K562 (cell line): ENCODE measurements around the gene TPPP. TPM values are rescaled to one million over a fixed set of nuclear protein-coding genes. Genes with fewer than 3 reads are reported as not detected.

Source experiments
- BRD4 ChIP-seq: fragments of 200-600 bp; sonication (generic); IDR thresholded peaks from 2 replicates; pipeline ENCODE4 v1.6.1; 2017; ENCODE audit warnings: inconsistent platforms
- CBX1 ChIP-seq: sonication (generic); IDR thresholded peaks from 2 replicates; pipeline ENCODE4 v1.6.1; 2016; ENCODE audit warnings: antibody characterized with exemption, low read depth, mild to moderate bottlenecking
- CREB1 ChIP-seq, 2 experiments: sonication (generic) in 1 of 2; formaldehyde crosslinking in 1 of 2; IDR thresholded peaks; 2 replicates each; pipeline versions ENCODE4 v1.6.1 to v1.8.0; 2012 to 2022; ENCODE audit warnings: inconsistent platforms in 1 of 2, mild to moderate bottlenecking in 1 of 2, missing genetic modification reagents in 1 of 2, moderate library complexity in 1 of 2
- GTF2A2 ChIP-seq: IDR thresholded peaks from 2 replicates; pipeline ENCODE4 v1.6.1; 2016; ENCODE audit warnings: mild to moderate bottlenecking, missing genetic modification characterization, missing compliant biosample characterization
- ILK ChIP-seq: fragments of 450-650 bp; IDR thresholded peaks from 2 replicates; pipeline ENCODE4 v1.6.1; 2016; ENCODE audit warnings: missing genetic modification characterization, low read depth, mild to moderate bottlenecking, missing compliant biosample characterization, moderate library complexity, borderline replicate concordance
- NFE2 ChIP-seq: IDR thresholded peaks from 2 replicates; pipeline ENCODE4 v1.6.1; 2014; ENCODE audit warnings: antibody characterized with exemption, low read depth
- NR4A1 ChIP-seq, 2 experiments: fragments of 250-450 bp in 1 of 2; fragments of 450-650 bp in 1 of 2; sonication (Bioruptor Pico) in 1 of 2; IDR thresholded peaks; 2 replicates each; pipeline versions ENCODE4 v1.4.0 to v1.6.1; 2016 to 2020; ENCODE audit warnings: mild to moderate bottlenecking in 2 of 2, missing compliant biosample characterization in 1 of 2, missing genetic modification characterization in 1 of 2, moderate library complexity in 1 of 2
- RBM39 ChIP-seq: fragments of 200-400 bp; formaldehyde crosslinking; optimal IDR thresholded peaks from 2 replicates; pipeline ENCODE3; 2018; ENCODE audit warnings: low read depth, low read length
- ZFX ChIP-seq: sonication (generic); formaldehyde crosslinking; IDR thresholded peaks from 2 replicates; pipeline ENCODE4 v1.8.0; 2022; ENCODE audit warnings: mild to moderate bottlenecking, missing genetic modification reagents, moderate library complexity
- ZKSCAN8 ChIP-seq: fragments of 200-800 bp; sonication (Bioruptor generic); IDR thresholded peaks from 2 replicates; pipeline ENCODE4 v1.6.1; 2016; ENCODE audit warnings: missing genetic modification characterization, missing compliant biosample characterization
- ZNF263 ChIP-seq: sonication (generic); formaldehyde crosslinking; IDR thresholded peaks from 2 replicates; pipeline ENCODE4 v1.8.0; 2022; ENCODE audit warnings: mild to moderate bottlenecking, missing genetic modification reagents, borderline replicate concordance
- polyA plus RNA-seq, 8 experiments: library from polyadenylated mRNA; depleted of rRNA in 4 of 8; stranded (reverse) in 5 of 8; unstranded in 3 of 8; fragments of >200 nt; fragmentation: Nextera tagmentation in 2 of 8; fragmentation: Illumina TruSeq in 1 of 8; extraction: Ambion mirVana in 2 of 8; extraction: Trizol in 1 of 8; gene quantifications; 2 replicates each; pipeline versions ENCODE4 v1.2.1 to v1.2.3, GENCODE V29; 2011 to 2014; ENCODE audit warnings: inconsistent platforms in 1 of 8, missing spikeins in 1 of 8
- total RNA-seq, 7 experiments: library from RNA; depleted of rRNA in 6 of 7; stranded (reverse); fragments of >200 nt in 6 of 7; fragmentation: Illumina TruSeq in 2 of 7; extraction: Trizol in 2 of 7; gene quantifications; 2 replicates each; pipeline versions ENCODE4 v1.2.1 to v1.2.3, GENCODE V29; 2011 to 2021; ENCODE audit warnings: low replicate concordance in 1 of 7
- TF ChIP-seq, protein P1 (sequence below): fragments of 450-650 bp; IDR thresholded peaks from 2 replicates; pipeline ENCODE4 v1.6.1; 2017; ENCODE audit warnings: mild to moderate bottlenecking, moderate library complexity
- TF ChIP-seq, protein P2 (sequence below), 2 experiments: fragments of 200-800 bp in 1 of 2; sonication (Bioruptor generic) in 1 of 2; sonication (generic) in 1 of 2; formaldehyde crosslinking in 1 of 2; IDR thresholded peaks in 1 of 2; conservative IDR thresholded peaks in 1 of 2; 2 replicates each; pipeline versions ENCODE4 v1.5.0 to v1.6.1; 2016 to 2020; ENCODE audit warnings: missing compliant biosample characterization in 1 of 2, missing genetic modification characterization in 1 of 2, missing genetic modification reagents in 1 of 2
- TF ChIP-seq, protein P3 (sequence below): sonication (generic); formaldehyde crosslinking; IDR thresholded peaks from 2 replicates; pipeline ENCODE4 v1.8.0; 2022; ENCODE audit warnings: mild to moderate bottlenecking, missing genetic modification reagents
- TF ChIP-seq, protein P4 (sequence below): fragments of 450-650 bp; formaldehyde crosslinking; IDR thresholded peaks from 2 replicates; pipeline ENCODE4 v1.4.0; 2020; ENCODE audit warnings: mild to moderate bottlenecking, mixed read lengths
- TF ChIP-seq, protein P5 (sequence below), 2 experiments: fragments of 450-650 bp in 1 of 2; sonication (generic) in 1 of 2; formaldehyde crosslinking; conservative IDR thresholded peaks; 2 replicates each; pipeline versions ENCODE4 v1.4.0 to v1.8.1; 2020 to 2022; ENCODE audit warnings: mild to moderate bottlenecking in 1 of 2, missing genetic modification reagents in 1 of 2

Gene TPPP
- total and polyA plus RNA-seq, 9 of the 15 experiments (the other 6 are each of a cell fraction or from before 2014, with no cell fraction given) = 0.01 to 0.07 (median 0.03) TPM; not detected in 6

DNA sequence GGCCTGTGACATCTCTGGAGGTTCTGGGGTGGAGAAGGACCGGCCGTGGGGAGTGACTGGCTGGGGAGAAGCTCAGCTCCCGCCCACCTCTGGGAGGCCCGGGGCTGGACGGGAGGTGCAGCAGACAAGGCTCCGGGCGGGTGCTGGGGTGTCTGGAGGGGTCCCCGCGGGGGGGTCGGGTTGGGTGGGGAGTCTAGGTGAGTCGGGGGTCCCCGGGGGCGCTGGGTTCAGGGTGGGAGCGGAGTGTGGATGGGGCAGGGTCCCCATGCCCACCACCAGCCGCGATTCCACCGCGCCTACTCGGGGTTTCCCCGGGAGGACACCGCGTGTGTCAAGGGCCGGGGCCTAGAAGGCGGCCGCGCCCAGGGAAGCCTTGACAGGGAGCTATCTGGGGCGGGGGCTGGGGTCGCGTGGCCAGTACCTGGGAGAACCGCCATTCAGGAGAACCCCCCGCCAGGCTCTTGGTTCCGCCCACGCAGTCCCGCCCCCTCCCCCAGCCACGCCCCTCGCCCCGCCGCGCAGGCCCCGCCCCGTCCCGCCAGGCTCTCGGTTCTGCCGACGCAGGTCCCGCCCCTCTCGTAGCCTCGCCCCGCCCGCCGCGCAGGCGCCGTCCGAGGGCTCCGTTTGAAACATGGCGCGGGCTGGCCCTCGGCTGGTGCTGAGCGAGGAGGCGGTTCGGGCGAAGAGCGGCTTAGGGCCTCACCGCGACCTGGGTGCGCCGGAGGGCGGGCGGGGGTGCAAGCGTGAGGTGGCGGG, 81.2 kb downstream of the TPPP start, which contains the start of gene CEP72 (continued):
- TF ChIP-seq, protein P1, sequence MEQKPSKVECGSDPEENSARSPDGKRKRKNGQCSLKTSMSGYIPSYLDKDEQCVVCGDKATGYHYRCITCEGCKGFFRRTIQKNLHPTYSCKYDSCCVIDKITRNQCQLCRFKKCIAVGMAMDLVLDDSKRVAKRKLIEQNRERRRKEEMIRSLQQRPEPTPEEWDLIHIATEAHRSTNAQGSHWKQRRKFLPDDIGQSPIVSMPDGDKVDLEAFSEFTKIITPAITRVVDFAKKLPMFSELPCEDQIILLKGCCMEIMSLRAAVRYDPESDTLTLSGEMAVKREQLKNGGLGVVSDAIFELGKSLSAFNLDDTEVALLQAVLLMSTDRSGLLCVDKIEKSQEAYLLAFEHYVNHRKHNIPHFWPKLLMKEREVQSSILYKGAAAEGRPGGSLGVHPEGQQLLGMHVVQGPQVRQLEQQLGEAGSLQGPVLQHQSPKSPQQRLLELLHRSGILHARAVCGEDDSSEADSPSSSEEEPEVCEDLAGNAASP = no peak
- TF ChIP-seq BRD4 (no peak), CREB1 (IDR thresholded peaks at IDR 0.05) (no peak), CREB1 (CRISPR knock-in tag; IDR thresholded peaks at IDR 0.05) (no peak), GTF2A2 (tag) (no peak), ZNF263 (CRISPR knock-in tag) (no peak), NR4A1 (CRISPR knock-in tag; IDR thresholded peaks at IDR 0.05) (no peak), NR4A1 (tag; IDR thresholded peaks at IDR 0.05) (no peak), RBM39 (no peak), NFE2 (no peak), ZFX (CRISPR knock-in tag) (no peak), ILK (tag) (no peak), CBX1 (peak; percentile 72; the same call in 1 of the 2 replicates), ZKSCAN8 (CRISPR knock-in tag) (no peak)
- TF ChIP-seq, protein P2, sequence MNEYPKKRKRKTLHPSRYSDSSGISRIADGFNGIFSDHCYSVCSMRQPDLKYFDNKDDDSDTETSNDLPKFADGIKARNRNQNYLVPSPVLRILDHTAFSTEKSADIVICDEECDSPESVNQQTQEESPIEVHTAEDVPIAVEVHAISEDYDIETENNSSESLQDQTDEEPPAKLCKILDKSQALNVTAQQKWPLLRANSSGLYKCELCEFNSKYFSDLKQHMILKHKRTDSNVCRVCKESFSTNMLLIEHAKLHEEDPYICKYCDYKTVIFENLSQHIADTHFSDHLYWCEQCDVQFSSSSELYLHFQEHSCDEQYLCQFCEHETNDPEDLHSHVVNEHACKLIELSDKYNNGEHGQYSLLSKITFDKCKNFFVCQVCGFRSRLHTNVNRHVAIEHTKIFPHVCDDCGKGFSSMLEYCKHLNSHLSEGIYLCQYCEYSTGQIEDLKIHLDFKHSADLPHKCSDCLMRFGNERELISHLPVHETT (CRISPR knock-in tag; conservative IDR thresholded peaks at IDR 0.05 in 1 of 2, IDR thresholded peaks at IDR 0.05 in 1 of 2) = peak in 1 of 2 experiments; percentile 54; a peak in 1 of 4 replicates
- TF ChIP-seq, protein P3, sequence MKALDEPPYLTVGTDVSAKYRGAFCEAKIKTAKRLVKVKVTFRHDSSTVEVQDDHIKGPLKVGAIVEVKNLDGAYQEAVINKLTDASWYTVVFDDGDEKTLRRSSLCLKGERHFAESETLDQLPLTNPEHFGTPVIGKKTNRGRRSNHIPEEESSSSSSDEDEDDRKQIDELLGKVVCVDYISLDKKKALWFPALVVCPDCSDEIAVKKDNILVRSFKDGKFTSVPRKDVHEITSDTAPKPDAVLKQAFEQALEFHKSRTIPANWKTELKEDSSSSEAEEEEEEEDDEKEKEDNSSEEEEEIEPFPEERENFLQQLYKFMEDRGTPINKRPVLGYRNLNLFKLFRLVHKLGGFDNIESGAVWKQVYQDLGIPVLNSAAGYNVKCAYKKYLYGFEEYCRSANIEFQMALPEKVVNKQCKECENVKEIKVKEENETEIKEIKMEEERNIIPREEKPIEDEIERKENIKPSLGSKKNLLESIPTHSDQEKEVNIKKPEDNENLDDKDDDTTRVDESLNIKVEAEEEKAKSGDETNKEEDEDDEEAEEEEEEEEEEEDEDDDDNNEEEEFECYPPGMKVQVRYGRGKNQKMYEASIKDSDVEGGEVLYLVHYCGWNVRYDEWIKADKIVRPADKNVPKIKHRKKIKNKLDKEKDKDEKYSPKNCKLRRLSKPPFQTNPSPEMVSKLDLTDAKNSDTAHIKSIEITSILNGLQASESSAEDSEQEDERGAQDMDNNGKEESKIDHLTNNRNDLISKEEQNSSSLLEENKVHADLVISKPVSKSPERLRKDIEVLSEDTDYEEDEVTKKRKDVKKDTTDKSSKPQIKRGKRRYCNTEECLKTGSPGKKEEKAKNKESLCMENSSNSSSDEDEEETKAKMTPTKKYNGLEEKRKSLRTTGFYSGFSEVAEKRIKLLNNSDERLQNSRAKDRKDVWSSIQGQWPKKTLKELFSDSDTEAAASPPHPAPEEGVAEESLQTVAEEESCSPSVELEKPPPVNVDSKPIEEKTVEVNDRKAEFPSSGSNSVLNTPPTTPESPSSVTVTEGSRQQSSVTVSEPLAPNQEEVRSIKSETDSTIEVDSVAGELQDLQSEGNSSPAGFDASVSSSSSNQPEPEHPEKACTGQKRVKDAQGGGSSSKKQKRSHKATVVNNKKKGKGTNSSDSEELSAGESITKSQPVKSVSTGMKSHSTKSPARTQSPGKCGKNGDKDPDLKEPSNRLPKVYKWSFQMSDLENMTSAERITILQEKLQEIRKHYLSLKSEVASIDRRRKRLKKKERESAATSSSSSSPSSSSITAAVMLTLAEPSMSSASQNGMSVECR = peak; percentile 59; the same call in 1 of the 2 replicates
- TF ChIP-seq, protein P4, sequence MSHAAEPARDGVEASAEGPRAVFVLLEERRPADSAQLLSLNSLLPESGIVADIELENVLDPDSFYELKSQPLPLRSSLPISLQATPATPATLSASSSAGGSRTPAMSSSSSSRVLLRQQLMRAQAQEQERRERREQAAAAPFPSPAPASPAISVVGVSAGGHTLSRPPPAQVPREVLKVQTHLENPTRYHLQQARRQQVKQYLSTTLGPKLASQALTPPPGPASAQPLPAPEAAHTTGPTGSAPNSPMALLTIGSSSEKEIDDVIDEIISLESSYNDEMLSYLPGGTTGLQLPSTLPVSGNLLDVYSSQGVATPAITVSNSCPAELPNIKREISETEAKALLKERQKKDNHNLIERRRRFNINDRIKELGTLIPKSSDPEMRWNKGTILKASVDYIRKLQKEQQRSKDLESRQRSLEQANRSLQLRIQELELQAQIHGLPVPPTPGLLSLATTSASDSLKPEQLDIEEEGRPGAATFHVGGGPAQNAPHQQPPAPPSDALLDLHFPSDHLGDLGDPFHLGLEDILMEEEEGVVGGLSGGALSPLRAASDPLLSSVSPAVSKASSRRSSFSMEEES = no peak
- TF ChIP-seq, protein P5, sequence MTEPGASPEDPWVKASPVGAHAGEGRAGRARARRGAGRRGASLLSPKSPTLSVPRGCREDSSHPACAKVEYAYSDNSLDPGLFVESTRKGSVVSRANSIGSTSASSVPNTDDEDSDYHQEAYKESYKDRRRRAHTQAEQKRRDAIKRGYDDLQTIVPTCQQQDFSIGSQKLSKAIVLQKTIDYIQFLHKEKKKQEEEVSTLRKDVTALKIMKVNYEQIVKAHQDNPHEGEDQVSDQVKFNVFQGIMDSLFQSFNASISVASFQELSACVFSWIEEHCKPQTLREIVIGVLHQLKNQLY (CRISPR knock-in tag; conservative IDR thresholded peaks at IDR 0.05) = no peak
